Neuronal stem cell (in vitro differentiated cells): ENCODE measurements around the gene HTRA3.
A peak's percentile ranks its signal among the peaks of the same experiment; 100 is the strongest.

Source experiments
- DNase-seq: peaks from one replicate; pipeline ENCODE4 v3.0.0-alpha.2; 2013; ENCODE audit warnings: low spot score
- H2AFZ ChIP-seq: one replicate; pipeline ENCODE4 v1.6.1; 2013; ENCODE audit warnings: mild to moderate bottlenecking, low read length, inconsistent platforms
- H2AK5ac ChIP-seq: 2 replicates; pipeline ENCODE4 v1.6.1; 2013; ENCODE audit warnings: low read depth, mild to moderate bottlenecking, inconsistent platforms, low read length, moderate library complexity, mixed read lengths
- H2BK120ac ChIP-seq: 2 replicates; pipeline ENCODE4 v1.6.1; 2013; ENCODE audit warnings: low read depth, mild to moderate bottlenecking, inconsistent platforms, low read length, moderate library complexity, mixed read lengths
- H2BK12ac ChIP-seq: one replicate; pipeline ENCODE4 v1.6.1; 2013; ENCODE audit warnings: low read length, inconsistent platforms
- H2BK15ac ChIP-seq: 2 replicates; pipeline ENCODE4 v1.6.1; 2013; ENCODE audit warnings: mild to moderate bottlenecking, low read length, inconsistent platforms, mixed read lengths
- H2BK5ac ChIP-seq: one replicate; pipeline ENCODE4 v1.6.1; 2013; ENCODE audit warnings: inconsistent platforms, mild to moderate bottlenecking, low read length, moderate library complexity
- H3K14ac ChIP-seq: one replicate; pipeline ENCODE4 v1.6.1; 2013; ENCODE audit warnings: low read length, inconsistent platforms
- H3K18ac ChIP-seq: 2 replicates; pipeline ENCODE4 v1.6.1; 2013; ENCODE audit warnings: low read length, inconsistent platforms
- H3K23ac ChIP-seq: 2 replicates; pipeline ENCODE4 v1.6.1; 2013; ENCODE audit warnings: low read depth, mild to moderate bottlenecking, mixed read lengths, low read length, inconsistent platforms; ENCODE audit not compliant: poor library complexity
- H3K27ac ChIP-seq: replicated peaks from 3 replicates; pipeline ENCODE4 v1.5.1; 2013; ENCODE audit warnings: low read length, inconsistent platforms
- H3K27me3 ChIP-seq, 3 experiments: 2 replicates each; pipeline ENCODE4 v1.6.1; 2013; ENCODE audit warnings: low read length in 3 of 3, mild to moderate bottlenecking in 2 of 3, inconsistent platforms in 1 of 3, low read depth in 1 of 3, mixed read lengths in 1 of 3, moderate library complexity in 1 of 3; ENCODE audit not compliant: control insufficient read depth in 3 of 3, insufficient read depth in 3 of 3
- H3K36me3 ChIP-seq, 2 donors: replicated peaks in 1 of 2; 2 replicates each; pipeline ENCODE4 v1.6.1; 2013; ENCODE audit warnings: low read length in 2 of 2; ENCODE audit not compliant: control insufficient read depth in 2 of 2, insufficient read depth in 2 of 2
- H3K4ac ChIP-seq: 2 replicates; pipeline ENCODE4 v1.6.1; 2013; ENCODE audit warnings: inconsistent platforms, mild to moderate bottlenecking, low read length, moderate library complexity
- H3K4me1 ChIP-seq, 2 donors: 1 replicate in 1 of 2; 2 replicates in 1 of 2; pipeline ENCODE4 v1.6.1; 2013; ENCODE audit warnings: low read length in 2 of 2, low read depth in 1 of 2; ENCODE audit not compliant: control insufficient read depth in 2 of 2, insufficient read depth in 1 of 2
- H3K4me2 ChIP-seq: one replicate; pipeline ENCODE4 v1.6.1; 2013; ENCODE audit warnings: mild to moderate bottlenecking, low read length, inconsistent platforms; ENCODE audit not compliant: insufficient read depth, poor library complexity, severe bottlenecking
- H3K4me3 ChIP-seq, 2 donors: 2 replicates each; pipeline ENCODE4 v1.5.1; 2013; ENCODE audit warnings: low read length in 2 of 2, mild to moderate bottlenecking in 2 of 2, inconsistent platforms in 1 of 2, moderate library complexity in 1 of 2
- H3K79me1 ChIP-seq: one replicate; pipeline ENCODE4 v1.6.1; 2013; ENCODE audit warnings: low read depth, mild to moderate bottlenecking, inconsistent platforms, low read length, moderate library complexity
- H3K9ac ChIP-seq: one replicate; pipeline ENCODE4 v1.6.1; 2013; ENCODE audit warnings: mild to moderate bottlenecking, low read depth, low read length, inconsistent platforms; ENCODE audit not compliant: poor library complexity
- H3K9me3 ChIP-seq, 2 donors: replicated peaks in 1 of 2; 2 replicates each; pipeline versions ENCODE3 to v1.6.1; 2013; ENCODE audit warnings: low read length in 2 of 2, mild to moderate bottlenecking in 2 of 2, inconsistent platforms in 1 of 2, low read depth in 1 of 2, mixed read lengths in 1 of 2, moderate library complexity in 1 of 2; ENCODE audit not compliant: control insufficient read depth in 2 of 2, insufficient read depth in 1 of 2
- H4K8ac ChIP-seq: one replicate; pipeline ENCODE4 v1.6.1; 2013; ENCODE audit warnings: low read depth, mild to moderate bottlenecking, inconsistent platforms, low read length, moderate library complexity
- H4K91ac ChIP-seq: one replicate; pipeline ENCODE4 v1.6.1; 2013; ENCODE audit warnings: low read length, low read depth, mild to moderate bottlenecking, inconsistent platforms; ENCODE audit not compliant: poor library complexity
- WGBS, 2 donors: extraction: QIAGEN DNeasy Blood & Tissue Kit; methylation state at CpG; one replicate each; pipeline ENCODE4 v1.1.7; 2013; ENCODE audit warnings: missing lambda C conversion rate in 2 of 2, mixed read lengths in 1 of 2; ENCODE audit not compliant: insufficient read length in 2 of 2, insufficient replicate concordance in 1 of 2; ENCODE audit errors: extremely low coverage in 2 of 2; 5-methylcytosine and 5-hydroxymethylcytosine counted together

The HTRA3 gene

GRCh38 chr4:8222609-8223388 lies 46.8 kb upstream of the HTRA3 start:
- peak overlapping the region; percentile 74 for H3K18ac ChIP-seq
- peaks cover 3% of the 10 kb centered on the region for H3K79me1 ChIP-seq
- WGBS, 2 donors, result no CpG with 5 or more reads among the region's 15 CpGs
- H3K27ac ChIP-seq, result no peak overlapping the region
- H4K8ac ChIP-seq, result no peak overlapping the region
- peaks cover 0 to 5% of the 10 kb centered on the region in 2 donors for H3K9me3 ChIP-seq
- peak overlapping the region; percentile 85 for H3K14ac ChIP-seq
- H3K36me3 ChIP-seq, result no peaks in the 10 kb centered on the region
- no peak overlapping the region for H2BK12ac ChIP-seq
- no peak overlapping the region for H2BK120ac ChIP-seq
- H3K4me1 ChIP-seq, result peaks cover 8 to 17% of the 10 kb centered on the region in 2 donors
- H2BK15ac ChIP-seq, result no peak overlapping the region
- H3K4me2 ChIP-seq, result no peak overlapping the region
- peak overlapping the region; percentile 73 for H4K91ac ChIP-seq
- no peaks in the 10 kb centered on the region for H3K27me3 ChIP-seq
- H3K4me3 ChIP-seq, result no peak overlapping the region
- H2BK5ac ChIP-seq, result no peak overlapping the region
- H3K4ac ChIP-seq, result no peak overlapping the region
- H2AFZ ChIP-seq, result no peak overlapping the region
- peak overlapping the region; percentile 14 for H3K9ac ChIP-seq
- peak overlapping the region; percentile 32 for H3K23ac ChIP-seq
- H2AK5ac ChIP-seq, result peak overlapping the region; percentile 60
- no peak for DNase-seq

- Histone ChIP-seq H3K4me2 (no peak overlapping the region), H3K36me3 (no peaks in the 10 kb centered on the region), H3K4me1 (peaks cover 14 to 26% of the 10 kb centered on the region in 2 donors), H3K9ac (peak overlapping the region; percentile 65), H3K27ac (no peak overlapping the region), H3K27me3 (no peaks in the 10 kb centered on the region), H3K23ac (no peak overlapping the region), H2BK120ac (no peak overlapping the region), H2AK5ac (peak overlapping the region; percentile 58), H2BK5ac (peak overlapping the region; percentile 45), H2AFZ (no peak overlapping the region), H3K4ac (no peak overlapping the region), H3K79me1 (peaks cover 3% of the 10 kb centered on the region), H3K9me3 (peaks cover 0 to 5% of the 10 kb centered on the region in 2 donors), H2BK12ac (no peak overlapping the region), H2BK15ac (peak overlapping the region; percentile 60), H3K4me3 (no peak overlapping the region), H3K14ac (no peak overlapping the region), H4K8ac (no peak overlapping the region), H3K18ac (peak overlapping the region; percentile 6), H4K91ac (no peak overlapping the region)
- no CpG with 5 or more reads among the region's 12 CpGs for WGBS, 2 donors
- no peak for DNase-seq
Observed at GRCh38 chr4:8224267-8224974, 45.1 kb upstream of the HTRA3 start.

- Histone ChIP-seq H3K79me1 (peaks cover 3% of the 10 kb centered on the region), H2BK12ac (no peak overlapping the region), H3K27ac (no peak overlapping the region), H2BK5ac (no peak overlapping the region), H3K4me3 (peak overlapping the region in 1 of 2 donors; percentile 34), H3K9ac (peak overlapping the region; percentile 65), H3K4me2 (no peak overlapping the region), H4K91ac (no peak overlapping the region), H3K18ac (peak overlapping the region; percentile 68), H3K9me3 (peaks cover 0 to 5% of the 10 kb centered on the region in 2 donors), H2BK15ac (peak overlapping the region; percentile 60), H4K8ac (no peak overlapping the region), H2BK120ac (no peak overlapping the region), H3K23ac (peak overlapping the region; percentile 59), H3K14ac (no peak overlapping the region), H3K36me3 (no peaks in the 10 kb centered on the region), H3K27me3 (no peaks in the 10 kb centered on the region), H3K4ac (no peak overlapping the region), H2AFZ (peak overlapping the region; percentile 24), H3K4me1 (peaks cover 14 to 26% of the 10 kb centered on the region in 2 donors), H2AK5ac (peak overlapping the region; percentile 58)
- no CpG with 5 or more reads among the region's 12 CpGs for WGBS, 2 donors
- DNase-seq, result no peak
Observed at GRCh38 chr4:8224975-8225625, 44.5 kb upstream of the HTRA3 start.
